ENCODE results near the gene DNAI1. TPM values are rescaled to one million over a fixed set of nuclear protein-coding genes. Genes with fewer than 3 reads are reported as not detected.

Gene DNAI1
- total RNA-seq, 6 experiments from 2014 or later = not detected

DNA sequence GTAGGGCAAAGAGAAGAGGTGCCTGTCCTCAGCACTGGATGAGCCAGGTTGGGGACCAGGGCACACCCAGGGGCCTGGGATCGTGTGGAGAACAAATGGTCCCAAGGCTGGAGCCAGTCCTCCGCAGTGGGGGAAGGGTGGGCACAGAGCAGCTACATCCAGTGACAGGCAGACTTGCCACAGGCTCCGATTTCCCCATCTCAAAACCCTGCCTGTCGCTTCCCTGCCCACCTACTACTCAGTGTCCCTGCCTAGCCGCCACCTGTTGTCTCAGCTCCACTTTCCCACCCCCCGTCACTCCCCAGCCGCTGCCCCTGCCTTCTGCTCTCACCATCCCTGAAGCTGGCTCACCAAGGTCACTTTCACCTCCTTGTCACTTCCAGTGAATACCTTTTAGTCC is 78.1 kb downstream of the DNAI1 start:
- no peak overlapping the region for H3K27ac Mint-ChIP-seq
- H3K36me3 Mint-ChIP-seq (ENCODE audit: low read depth) = no peaks in the 10 kb centered on the region

DNA sequence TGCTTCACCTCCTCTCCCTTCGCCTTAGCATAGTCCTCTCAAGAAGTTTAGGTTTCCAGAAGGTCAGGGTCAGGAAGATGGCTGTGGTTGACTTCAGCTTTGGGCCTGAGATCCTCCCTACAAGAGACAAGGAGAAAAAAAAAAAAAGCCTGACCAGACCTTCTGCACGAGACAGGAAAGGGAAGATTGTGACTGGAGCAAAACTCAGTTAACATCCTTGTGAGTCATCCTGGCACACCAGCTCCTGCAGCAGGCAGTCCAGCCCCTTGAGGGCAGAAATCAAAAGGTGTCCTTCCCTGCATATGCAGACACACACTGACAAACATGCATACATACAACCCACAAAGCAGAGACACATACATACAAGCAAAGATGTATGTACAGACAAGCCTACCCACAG is 82.2 kb downstream of the DNAI1 start:
- no peak overlapping the region for H3K27ac Mint-ChIP-seq
- peaks cover 27% of the 10 kb centered on the region for H3K27me3 Mint-ChIP-seq (ENCODE audit: insufficient read depth)
- H3K36me3 Mint-ChIP-seq (ENCODE audit: low read depth) = no peaks in the 10 kb centered on the region
- DNase-seq = peak; percentile 75
- no peak for TF ChIP-seq CTCF (IDR thresholded peaks at IDR 0.05)
- H3K4me3 Mint-ChIP-seq = no peak overlapping the region
- H3K4me1 Mint-ChIP-seq (ENCODE audit: low read depth) = peaks cover 8% of the 10 kb centered on the region
- H3K9me3 Mint-ChIP-seq = no peaks in the 10 kb centered on the region

More for the DNA sequence above, 78.1 kb downstream of the DNAI1 start:
- no peak for TF ChIP-seq CTCF (IDR thresholded peaks at IDR 0.05)
- no peaks in the 10 kb centered on the region for H3K9me3 Mint-ChIP-seq
- peaks cover 46% of the 10 kb centered on the region for H3K27me3 Mint-ChIP-seq (ENCODE audit: insufficient read depth)
- peaks cover 8% of the 10 kb centered on the region for H3K4me1 Mint-ChIP-seq (ENCODE audit: low read depth)
- DNase-seq = no peak
- H3K4me3 Mint-ChIP-seq = no peak overlapping the region

DNA sequence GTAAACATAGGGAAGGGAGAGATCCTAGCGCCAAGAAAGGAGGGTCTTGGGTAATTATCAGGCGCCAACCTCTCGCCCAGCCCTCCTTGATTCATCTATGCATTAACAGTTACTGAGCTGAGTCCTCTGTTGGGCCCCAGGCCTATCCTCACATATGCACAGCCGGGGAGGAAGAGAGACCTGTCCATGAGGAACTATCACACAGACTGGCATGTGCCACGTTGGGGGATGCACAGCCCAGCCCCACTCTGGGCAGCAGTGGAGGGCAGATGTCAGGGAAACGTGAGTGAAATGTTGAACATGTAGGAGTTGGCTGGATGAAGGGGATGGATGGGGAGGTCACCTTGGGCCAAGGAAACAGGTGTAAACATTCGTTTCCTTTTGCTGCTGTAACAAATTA is 82.9 kb downstream of the DNAI1 start:
- peaks cover 21% of the 10 kb centered on the region for H3K27me3 Mint-ChIP-seq (ENCODE audit: insufficient read depth)
- no peaks in the 10 kb centered on the region for H3K36me3 Mint-ChIP-seq (ENCODE audit: low read depth)
- no peak overlapping the region for H3K27ac Mint-ChIP-seq
- no peaks in the 10 kb centered on the region for H3K9me3 Mint-ChIP-seq
- no peak overlapping the region for H3K4me3 Mint-ChIP-seq
- DNase-seq = no peak
- H3K4me1 Mint-ChIP-seq (ENCODE audit: low read depth) = peaks cover 8% of the 10 kb centered on the region
- TF ChIP-seq CTCF (IDR thresholded peaks at IDR 0.05) = no peak

- H3K27ac Mint-ChIP-seq = no peak overlapping the region
- no peaks in the 10 kb centered on the region for H3K36me3 Mint-ChIP-seq (ENCODE audit: low read depth)
- DNase-seq = no peak
- H3K4me1 Mint-ChIP-seq (ENCODE audit: low read depth) = peaks cover 8% of the 10 kb centered on the region
- no peak for TF ChIP-seq CTCF (IDR thresholded peaks at IDR 0.05)
- peaks cover 18% of the 10 kb centered on the region for H3K27me3 Mint-ChIP-seq (ENCODE audit: insufficient read depth)
- no peak overlapping the region for H3K4me3 Mint-ChIP-seq
- no peaks in the 10 kb centered on the region for H3K9me3 Mint-ChIP-seq
These were observed 85.4 kb downstream of the DNAI1 start for GRCh38 chr9:34544035-34544434.

GRCh38 chr9:34545497-34545896 is 86.9 kb downstream of the DNAI1 start:
- H3K27ac Mint-ChIP-seq = no peak overlapping the region
- no peak overlapping the region for H3K4me3 Mint-ChIP-seq
- no peak for DNase-seq
- peaks cover 23% of the 10 kb centered on the region for H3K27me3 Mint-ChIP-seq (ENCODE audit: insufficient read depth)
- H3K4me1 Mint-ChIP-seq (ENCODE audit: low read depth) = peaks cover 8% of the 10 kb centered on the region
- H3K36me3 Mint-ChIP-seq (ENCODE audit: low read depth) = no peaks in the 10 kb centered on the region
- TF ChIP-seq CTCF (IDR thresholded peaks at IDR 0.05) = no peak
- H3K9me3 Mint-ChIP-seq = no peaks in the 10 kb centered on the region

Data from HFFc6 (cell line).